ENCODE data around the gene CSMD2.

DNA sequence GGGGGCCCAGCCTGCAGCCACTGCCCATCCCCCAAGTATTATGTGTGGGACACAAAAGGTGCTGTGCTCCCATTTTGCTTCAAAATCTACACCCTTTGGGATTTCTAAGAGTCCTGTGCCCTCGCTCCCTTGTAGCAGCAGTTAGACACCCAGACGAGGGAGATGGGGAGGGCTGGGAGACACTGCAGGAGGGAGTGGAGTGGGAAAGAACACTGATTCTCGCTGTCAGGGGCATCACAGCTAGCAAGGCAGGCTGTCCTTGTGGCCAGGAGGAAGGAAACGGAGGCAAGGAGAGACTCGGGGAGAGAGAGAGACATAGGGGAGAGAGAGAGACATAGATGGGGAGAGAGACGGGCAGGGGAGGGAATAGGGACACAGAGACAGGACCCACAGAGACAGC is 38.5 kb downstream of the CSMD2 start:
- TF ChIP-seq, protein P1, sequence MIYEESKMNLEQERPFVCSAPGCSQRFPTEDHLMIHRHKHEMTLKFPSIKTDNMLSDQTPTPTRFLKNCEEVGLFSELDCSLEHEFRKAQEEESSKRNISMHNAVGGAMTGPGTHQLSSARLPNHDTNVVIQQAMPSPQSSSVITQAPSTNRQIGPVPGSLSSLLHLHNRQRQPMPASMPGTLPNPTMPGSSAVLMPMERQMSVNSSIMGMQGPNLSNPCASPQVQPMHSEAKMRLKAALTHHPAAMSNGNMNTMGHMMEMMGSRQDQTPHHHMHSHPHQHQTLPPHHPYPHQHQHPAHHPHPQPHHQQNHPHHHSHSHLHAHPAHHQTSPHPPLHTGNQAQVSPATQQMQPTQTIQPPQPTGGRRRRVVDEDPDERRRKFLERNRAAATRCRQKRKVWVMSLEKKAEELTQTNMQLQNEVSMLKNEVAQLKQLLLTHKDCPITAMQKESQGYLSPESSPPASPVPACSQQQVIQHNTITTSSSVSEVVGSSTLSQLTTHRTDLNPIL (CRISPR knock-in tag; IDR thresholded peaks at IDR 0.05; ENCODE audit: low read depth) = no peak
- TF ChIP-seq ZNF70 (CRISPR knock-in tag; IDR thresholded peaks at IDR 0.05) (no peak), ZFP30 (CRISPR knock-in tag; IDR thresholded peaks at IDR 0.05) (no peak), RARB (CRISPR knock-in tag; IDR thresholded peaks at IDR 0.05) (no peak), PPARA (CRISPR knock-in tag; IDR thresholded peaks at IDR 0.05; ENCODE audit: borderline replicate concordance) (no peak), CSDC2 (CRISPR knock-in tag; IDR thresholded peaks at IDR 0.05) (no peak), ZC3H10 (CRISPR knock-in tag; IDR thresholded peaks at IDR 0.05) (no peak), OSR1 (CRISPR knock-in tag; IDR thresholded peaks at IDR 0.05) (no peak)
- TF ChIP-seq, protein P2, sequence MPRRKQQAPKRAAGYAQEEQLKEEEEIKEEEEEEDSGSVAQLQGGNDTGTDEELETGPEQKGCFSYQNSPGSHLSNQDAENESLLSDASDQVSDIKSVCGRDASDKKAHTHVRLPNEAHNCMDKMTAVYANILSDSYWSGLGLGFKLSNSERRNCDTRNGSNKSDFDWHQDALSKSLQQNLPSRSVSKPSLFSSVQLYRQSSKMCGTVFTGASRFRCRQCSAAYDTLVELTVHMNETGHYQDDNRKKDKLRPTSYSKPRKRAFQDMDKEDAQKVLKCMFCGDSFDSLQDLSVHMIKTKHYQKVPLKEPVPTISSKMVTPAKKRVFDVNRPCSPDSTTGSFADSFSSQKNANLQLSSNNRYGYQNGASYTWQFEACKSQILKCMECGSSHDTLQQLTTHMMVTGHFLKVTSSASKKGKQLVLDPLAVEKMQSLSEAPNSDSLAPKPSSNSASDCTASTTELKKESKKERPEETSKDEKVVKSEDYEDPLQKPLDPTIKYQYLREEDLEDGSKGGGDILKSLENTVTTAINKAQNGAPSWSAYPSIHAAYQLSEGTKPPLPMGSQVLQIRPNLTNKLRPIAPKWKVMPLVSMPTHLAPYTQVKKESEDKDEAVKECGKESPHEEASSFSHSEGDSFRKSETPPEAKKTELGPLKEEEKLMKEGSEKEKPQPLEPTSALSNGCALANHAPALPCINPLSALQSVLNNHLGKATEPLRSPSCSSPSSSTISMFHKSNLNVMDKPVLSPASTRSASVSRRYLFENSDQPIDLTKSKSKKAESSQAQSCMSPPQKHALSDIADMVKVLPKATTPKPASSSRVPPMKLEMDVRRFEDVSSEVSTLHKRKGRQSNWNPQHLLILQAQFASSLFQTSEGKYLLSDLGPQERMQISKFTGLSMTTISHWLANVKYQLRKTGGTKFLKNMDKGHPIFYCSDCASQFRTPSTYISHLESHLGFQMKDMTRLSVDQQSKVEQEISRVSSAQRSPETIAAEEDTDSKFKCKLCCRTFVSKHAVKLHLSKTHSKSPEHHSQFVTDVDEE (CRISPR knock-in tag; IDR thresholded peaks at IDR 0.05) = no peak

All from SK-N-SH treated with all-trans-retinoic acid at 6 μM for 48 hours (cell line).